Measurements from ENCODE around the gene TMED3.
"Not testable (repeated sequence)": the region's sequence is repeated elsewhere in the genome, so short reads cannot be mapped to it uniquely, and the experiment has no call there.

The TMED3 gene

GRCh38 chr15:79319973-79320372, 9.1 kb downstream of the TMED3 start:
- not testable (repeated sequence) for DNase-seq

GRCh38 chr15:79321876-79322275, 11.0 kb downstream of the TMED3 start:
- DNase-seq, result no peak

- no peak for DNase-seq
Observed at GRCh38 chr15:79322306-79322705, 11.4 kb downstream of the TMED3 start.

GRCh38 chr15:79322945-79323344, 12.0 kb downstream of the TMED3 start:
- DNase-seq, result no peak

- DNase-seq, result no peak
Observed at GRCh38 chr15:79329171-79329611, 18.3 kb downstream of the TMED3 start.

GRCh38 chr15:79332824-79333510, 22.1 kb downstream of the TMED3 start:
- no peak for DNase-seq

GRCh38 chr15:79337591-79337990, 26.7 kb downstream of the TMED3 start:
- no peak for DNase-seq

- no peak for DNase-seq
Observed at GRCh38 chr15:79339588-79340314, 28.8 kb downstream of the TMED3 start.

- DNase-seq, result no peak
Observed at GRCh38 chr15:79340315-79340602, 29.3 kb downstream of the TMED3 start.

GRCh38 chr15:79341396-79341795, 30.5 kb downstream of the TMED3 start:
- DNase-seq, result no peak

- no peak for DNase-seq
Observed at GRCh38 chr15:79349525-79349924, 38.6 kb downstream of the TMED3 start.

- DNase-seq, result no peak
Observed at GRCh38 chr15:79352206-79352605, 41.3 kb downstream of the TMED3 start.

GRCh38 chr15:79357566-79357965, 46.7 kb downstream of the TMED3 start:
- no peak for DNase-seq

- no peak for DNase-seq
Observed at GRCh38 chr15:79358069-79358468, 47.2 kb downstream of the TMED3 start.

GRCh38 chr15:79364571-79365240, 53.8 kb downstream of the TMED3 start:
- no peak for DNase-seq

GRCh38 chr15:79365765-79366164, 54.9 kb downstream of the TMED3 start:
- no peak for DNase-seq

GRCh38 chr15:79366691-79367090, 55.8 kb downstream of the TMED3 start:
- no peak for DNase-seq

- no peak for DNase-seq
Observed at GRCh38 chr15:79370716-79371115, 59.8 kb downstream of the TMED3 start.

- no peak for DNase-seq
Observed at GRCh38 chr15:79371591-79371990, 60.7 kb downstream of the TMED3 start.

- DNase-seq, result no peak
Observed at GRCh38 chr15:79372428-79372827, 61.5 kb downstream of the TMED3 start.

All from NCI-H2029 (cell line).